Peyer's patch (tissue), 4 donors: ENCODE results near the gene UBASH3B. TPM values are rescaled to one million over a fixed set of nuclear protein-coding genes. Genes with fewer than 3 reads are reported as not detected.

Experiments used
- DNase-seq, 3 donors: peaks; one replicate each; pipeline ENCODE4 v3.0.0-alpha.2; 2017 to 2019
- H3K27ac ChIP-seq, 4 donors: fragments of 200-600 bp; sonication (generic); one replicate each; pipeline ENCODE4 v1.5.1; 2016 to 2019
- H3K27me3 ChIP-seq, 2 donors: fragments of 200-600 bp; sonication (generic); one replicate each; pipeline ENCODE4 v1.5.1; 2019
- H3K36me3 ChIP-seq, 3 donors: fragments of 200-600 bp; sonication (generic); one replicate each; pipeline ENCODE4 v1.5.1; 2016 to 2019
- H3K4me1 ChIP-seq, 4 donors: fragments of 200-600 bp; sonication (generic); one replicate each; pipeline ENCODE4 v1.5.1; 2016 to 2019
- H3K4me3 ChIP-seq, 4 donors: fragments of 200-600 bp; sonication (generic); 1 replicate in 3 of 4; 2 replicates in 1 of 4; pipeline ENCODE4 v1.5.1; 2016 to 2019; ENCODE audit warnings: mild to moderate bottlenecking in 1 of 4
- H3K9me3 ChIP-seq, 4 donors: fragments of 200-600 bp; sonication (generic); one replicate each; pipeline ENCODE4 v1.5.1; 2016 to 2019; ENCODE audit warnings: mild to moderate bottlenecking in 1 of 4
- CTCF ChIP-seq, 6 experiments: fragments of 450-650 bp in 4 of 6; fragments of 200-600 bp in 2 of 6; sonication (generic) in 1 of 6; IDR thresholded peaks; one replicate each; pipeline ENCODE4 v1.5.1; 2017 to 2019; ENCODE audit warnings: antibody characterized with exemption in 6 of 6, mild to moderate bottlenecking in 3 of 6, moderate library complexity in 1 of 6
- POLR2A ChIP-seq, 2 donors: fragments of 450-650 bp; IDR thresholded peaks; one replicate each; pipeline ENCODE4 v1.5.1; 2017; ENCODE audit warnings: antibody characterized with exemption in 2 of 2, mild to moderate bottlenecking in 2 of 2, moderate library complexity in 2 of 2
- total RNA-seq, 4 donors: library from RNA; depleted of rRNA; stranded (reverse); fragments of >200 nt; gene quantifications; one replicate each; pipeline ENCODE4 v1.1.0, GENCODE V29; 2016

Gene UBASH3B
- total RNA-seq, 4 donors from 2014 or later, result 2.3 to 14.9 (median 5.2) TPM

- Histone ChIP-seq H3K27ac (no peak overlapping the region), H3K9me3 (no peaks in the 10 kb centered on the region), H3K4me1 (no peaks in the 10 kb centered on the region), H3K27me3 (no peaks in the 10 kb centered on the region), H3K36me3 (no peaks in the 10 kb centered on the region), H3K4me3 (no peak overlapping the region)
- TF ChIP-seq POLR2A (IDR thresholded peaks at IDR 0.05), result no peak
- TF ChIP-seq CTCF (IDR thresholded peaks at IDR 0.05), result no peak
- peak in 1 of 3 donors; percentile 34 for DNase-seq
These were observed 23.2 kb upstream of the UBASH3B start for GRCh38 chr11:122632181-122632824.

- no peaks in the 10 kb centered on the region for H3K4me1 ChIP-seq
- no peaks in the 10 kb centered on the region for H3K36me3 ChIP-seq
- TF ChIP-seq CTCF (IDR thresholded peaks at IDR 0.05) (peak in 5 of 6 experiments; percentile 37 to 52 (median 45)), POLR2A (IDR thresholded peaks at IDR 0.05) (no peak)
- no peak overlapping the region for H3K4me3 ChIP-seq
- no peaks in the 10 kb centered on the region for H3K9me3 ChIP-seq
- DNase-seq, result peak in 1 of 3 donors; percentile 48
- no peak overlapping the region for H3K27ac ChIP-seq
- H3K27me3 ChIP-seq, result no peaks in the 10 kb centered on the region
These were observed 22.2 kb upstream of the UBASH3B start for GRCh38 chr11:122633219-122633829.

DNA sequence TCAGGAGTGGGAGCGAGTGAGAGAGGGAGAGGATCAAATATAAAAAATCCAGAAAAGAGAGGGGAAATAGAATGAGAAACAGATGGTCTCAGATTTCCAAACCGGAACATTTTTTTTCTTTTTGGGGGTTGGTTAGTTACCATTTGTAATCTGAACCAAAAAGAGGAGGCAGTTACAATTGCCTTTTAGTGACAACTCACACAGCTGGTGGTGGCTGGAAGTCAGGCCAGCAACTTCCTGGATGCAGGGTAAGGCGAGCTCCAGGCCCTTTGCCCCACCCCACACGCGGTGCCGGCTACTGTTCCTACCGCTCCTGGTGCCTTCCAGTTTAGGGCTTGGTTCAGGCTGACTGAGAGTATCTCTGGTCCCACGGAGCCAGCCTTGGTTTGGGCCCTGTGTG, 21.0 kb upstream of the UBASH3B start:
- no peak overlapping the region for H3K4me3 ChIP-seq
- DNase-seq, result no peak
- TF ChIP-seq POLR2A (IDR thresholded peaks at IDR 0.05) (no peak), CTCF (IDR thresholded peaks at IDR 0.05) (no peak)
- H3K4me1 ChIP-seq, result no peaks in the 10 kb centered on the region
- no peaks in the 10 kb centered on the region for H3K27me3 ChIP-seq
- H3K36me3 ChIP-seq, result no peaks in the 10 kb centered on the region
- H3K27ac ChIP-seq, result no peak overlapping the region
- H3K9me3 ChIP-seq, result no peaks in the 10 kb centered on the region

DNA sequence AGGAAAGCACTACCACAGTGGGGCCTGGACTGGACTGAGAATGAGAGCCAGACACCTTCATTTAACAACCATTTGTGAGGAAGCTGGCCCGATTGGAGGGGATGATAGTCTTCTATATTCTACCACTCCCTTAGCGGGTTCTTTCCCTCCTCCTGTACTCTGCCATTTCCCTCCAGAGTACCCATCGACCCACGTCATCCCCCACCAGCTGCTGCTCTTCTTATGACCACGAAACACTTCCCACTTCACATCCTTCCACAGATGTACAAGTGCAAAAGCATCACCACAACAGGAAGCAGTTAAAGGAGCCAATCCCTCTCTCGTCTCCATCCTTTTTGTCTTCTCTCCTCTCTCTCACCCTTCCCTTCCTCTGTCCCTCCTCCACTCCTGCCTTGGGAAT, 18.0 kb upstream of the UBASH3B start:
- Histone ChIP-seq H3K4me3 (no peak overlapping the region), H3K4me1 (no peaks in the 10 kb centered on the region), H3K36me3 (no peaks in the 10 kb centered on the region), H3K27ac (no peak overlapping the region), H3K9me3 (no peaks in the 10 kb centered on the region), H3K27me3 (no peaks in the 10 kb centered on the region)
- TF ChIP-seq CTCF (IDR thresholded peaks at IDR 0.05), result no peak
- no peak for TF ChIP-seq POLR2A (IDR thresholded peaks at IDR 0.05)
- DNase-seq, result no peak

DNA sequence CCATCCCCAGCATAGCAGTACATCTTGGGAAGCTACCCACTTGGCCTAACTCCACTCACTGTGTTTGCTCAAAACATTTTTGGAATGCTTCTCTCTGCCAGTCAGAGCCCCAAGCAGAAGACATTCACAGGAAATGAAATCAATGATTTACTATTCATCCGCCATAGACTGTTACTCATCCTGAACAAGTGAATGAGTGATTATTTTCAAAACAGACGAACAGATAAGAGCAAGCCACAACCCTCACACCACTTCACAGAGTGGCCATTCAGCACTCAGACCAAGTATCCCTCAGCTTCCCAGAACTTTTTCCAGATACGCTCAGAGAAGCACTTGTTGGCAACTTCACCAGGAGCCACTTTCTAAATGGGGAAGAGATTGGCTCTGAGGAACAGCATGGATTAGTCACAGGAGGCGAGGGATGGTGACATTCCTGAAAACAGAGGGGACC, 13.0 kb upstream of the UBASH3B start:
- Histone ChIP-seq H3K36me3 (no peaks in the 10 kb centered on the region), H3K9me3 (no peaks in the 10 kb centered on the region), H3K4me3 (no peak overlapping the region), H3K27me3 (no peaks in the 10 kb centered on the region), H3K27ac (no peak overlapping the region), H3K4me1 (no peaks in the 10 kb centered on the region)
- no peak for TF ChIP-seq POLR2A (IDR thresholded peaks at IDR 0.05)
- no peak for DNase-seq

DNA sequence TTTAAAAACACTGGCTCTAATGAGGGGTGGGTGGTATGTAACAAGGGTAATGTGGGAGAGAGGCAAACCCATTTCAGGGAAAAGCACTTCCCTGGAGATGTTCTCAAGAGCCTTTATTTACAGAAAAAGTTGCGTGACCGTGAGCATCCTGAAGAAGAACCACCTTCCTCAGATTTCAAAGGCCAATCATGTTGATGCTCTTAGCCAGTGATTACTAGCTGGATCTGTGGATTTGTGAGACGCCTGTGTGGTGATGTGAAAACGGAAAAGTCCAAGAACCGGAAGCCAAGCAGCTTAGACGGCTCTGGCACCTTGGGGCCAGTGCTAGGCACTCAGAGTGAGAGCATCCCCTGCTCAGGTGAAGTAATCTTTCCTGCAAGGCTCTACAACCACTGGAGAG, 12.6 kb upstream of the UBASH3B start:
- H3K4me3 ChIP-seq, result no peak overlapping the region
- H3K4me1 ChIP-seq, result no peaks in the 10 kb centered on the region
- H3K9me3 ChIP-seq, result no peaks in the 10 kb centered on the region
- no peak for TF ChIP-seq CTCF (IDR thresholded peaks at IDR 0.05)
- no peak for TF ChIP-seq POLR2A (IDR thresholded peaks at IDR 0.05)
- no peak for DNase-seq
- H3K27me3 ChIP-seq, result no peaks in the 10 kb centered on the region
- no peaks in the 10 kb centered on the region for H3K36me3 ChIP-seq
- H3K27ac ChIP-seq, result no peak overlapping the region
